NK-92 treated with Interleukin-12 subunit alpha and Interleukin-12 subunit beta, amount 100 ng/mL, for 24 hours (cell line): Measurements from ENCODE around the gene SLC17A9.
"Not testable (repeated sequence)": the region's sequence is repeated elsewhere in the genome, so short reads cannot be mapped to it uniquely, and the experiment has no call there.

Experiments used
- DNase-seq: peaks from one replicate; lab custom pipeline; 2025; lab: John Stamatoyannopoulos, UW

SLC17A9 gene

GRCh38 chr20:62957136-62958117, 4.9 kb downstream of the SLC17A9 start:
- DNase-seq: no peak

DNA sequence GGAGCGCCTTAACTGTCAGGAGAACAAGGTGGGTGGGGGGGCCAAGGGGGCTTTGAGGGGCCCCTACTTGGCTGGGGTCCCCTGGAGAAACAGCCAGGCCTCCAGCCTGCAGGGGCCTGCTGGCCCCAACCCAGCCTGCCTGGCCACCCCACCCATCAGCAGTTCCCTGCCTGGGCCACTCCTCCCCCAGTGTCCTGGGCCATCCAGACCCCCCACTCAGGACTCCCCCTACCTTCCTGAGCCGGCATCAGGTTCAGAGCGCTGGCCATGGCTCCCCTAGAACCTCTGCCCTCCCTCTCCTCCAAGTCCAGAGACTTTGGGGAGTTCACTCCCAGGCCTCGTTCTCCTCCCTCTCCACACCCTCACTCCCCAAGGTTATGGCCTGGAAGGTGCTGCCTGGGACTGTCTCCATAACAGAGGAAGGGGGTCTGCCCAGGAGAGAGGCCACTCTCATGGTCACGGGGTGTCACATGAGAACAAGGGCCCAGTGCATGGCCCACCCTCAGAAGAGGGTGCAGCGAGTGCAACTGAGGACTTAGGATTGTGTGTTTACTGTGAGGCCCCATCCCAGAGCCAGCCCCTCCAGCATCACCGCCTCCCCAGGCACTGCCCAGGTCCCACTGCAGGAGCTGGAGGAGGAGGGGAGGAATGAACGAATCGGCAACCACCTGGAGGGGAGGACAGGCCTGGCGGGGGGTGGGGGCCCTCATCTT, 6.0 kb downstream of the SLC17A9 start:
- DNase-seq: no peak

DNA sequence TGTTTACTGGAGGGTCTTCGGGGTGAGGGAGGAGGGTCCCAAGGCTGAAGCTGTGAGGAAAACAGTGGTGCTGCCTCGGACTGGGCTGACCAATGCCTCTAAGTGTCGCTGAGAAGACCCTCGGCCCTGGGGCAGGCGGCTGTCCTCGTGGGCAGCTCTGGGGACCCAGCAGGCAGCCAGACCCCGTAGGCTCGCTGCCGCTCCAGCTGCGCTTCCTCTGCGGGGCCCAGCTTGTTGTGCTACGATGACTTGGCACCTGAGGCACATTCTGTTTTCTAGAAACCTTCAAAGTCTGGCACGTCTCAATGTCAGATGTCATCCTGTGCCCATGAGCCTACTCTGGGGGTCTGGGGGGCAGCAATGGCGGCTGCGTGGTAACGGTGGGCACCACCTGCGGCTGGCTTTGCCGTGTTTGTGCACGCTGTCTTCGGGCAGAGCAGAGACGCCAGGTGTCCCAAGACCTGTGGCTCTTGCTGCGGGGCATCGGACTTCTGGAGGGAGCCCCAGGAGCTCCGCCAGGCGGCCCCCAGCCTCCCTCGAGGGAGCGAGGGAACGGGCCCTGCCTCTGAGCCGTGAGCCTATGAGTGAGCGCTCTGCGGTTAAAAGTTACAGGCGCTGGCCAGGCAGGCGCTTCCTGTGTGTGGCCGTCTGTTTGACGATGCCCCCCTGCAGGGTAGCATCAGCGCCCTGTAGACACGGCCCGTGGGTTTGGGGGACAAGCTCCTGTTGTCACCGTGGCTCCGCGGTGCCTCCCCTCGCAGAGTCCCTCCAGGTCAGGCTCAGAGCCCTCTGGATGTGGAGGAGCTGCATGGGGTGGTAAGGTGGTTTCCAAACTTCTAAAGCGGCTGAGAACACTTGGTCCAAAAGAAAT, 6.8 kb downstream of the SLC17A9 start:
- no peak for DNase-seq

DNA sequence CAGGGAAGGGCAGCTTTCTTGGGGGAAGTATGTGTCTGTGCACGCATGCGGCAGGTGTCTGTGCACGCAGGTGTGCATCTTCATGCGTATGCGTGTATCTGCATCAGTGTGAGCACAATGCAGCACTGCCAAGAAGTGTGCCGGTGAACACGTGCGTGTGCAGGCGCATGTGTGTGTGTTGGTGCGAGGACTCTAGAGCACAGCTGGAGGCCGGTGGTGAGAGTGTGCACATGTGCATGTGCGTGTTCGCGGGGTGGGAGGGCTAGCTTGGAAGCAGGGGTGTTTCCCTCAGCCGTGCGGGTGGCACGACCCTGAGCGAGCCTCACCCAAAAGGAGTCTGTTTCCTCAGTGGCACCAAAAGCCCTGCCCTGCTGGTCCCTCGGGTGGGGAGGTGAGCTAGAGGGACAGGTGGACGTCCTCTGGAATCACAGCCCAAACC, 7.5 kb downstream of the SLC17A9 start:
- DNase-seq: no peak

DNA sequence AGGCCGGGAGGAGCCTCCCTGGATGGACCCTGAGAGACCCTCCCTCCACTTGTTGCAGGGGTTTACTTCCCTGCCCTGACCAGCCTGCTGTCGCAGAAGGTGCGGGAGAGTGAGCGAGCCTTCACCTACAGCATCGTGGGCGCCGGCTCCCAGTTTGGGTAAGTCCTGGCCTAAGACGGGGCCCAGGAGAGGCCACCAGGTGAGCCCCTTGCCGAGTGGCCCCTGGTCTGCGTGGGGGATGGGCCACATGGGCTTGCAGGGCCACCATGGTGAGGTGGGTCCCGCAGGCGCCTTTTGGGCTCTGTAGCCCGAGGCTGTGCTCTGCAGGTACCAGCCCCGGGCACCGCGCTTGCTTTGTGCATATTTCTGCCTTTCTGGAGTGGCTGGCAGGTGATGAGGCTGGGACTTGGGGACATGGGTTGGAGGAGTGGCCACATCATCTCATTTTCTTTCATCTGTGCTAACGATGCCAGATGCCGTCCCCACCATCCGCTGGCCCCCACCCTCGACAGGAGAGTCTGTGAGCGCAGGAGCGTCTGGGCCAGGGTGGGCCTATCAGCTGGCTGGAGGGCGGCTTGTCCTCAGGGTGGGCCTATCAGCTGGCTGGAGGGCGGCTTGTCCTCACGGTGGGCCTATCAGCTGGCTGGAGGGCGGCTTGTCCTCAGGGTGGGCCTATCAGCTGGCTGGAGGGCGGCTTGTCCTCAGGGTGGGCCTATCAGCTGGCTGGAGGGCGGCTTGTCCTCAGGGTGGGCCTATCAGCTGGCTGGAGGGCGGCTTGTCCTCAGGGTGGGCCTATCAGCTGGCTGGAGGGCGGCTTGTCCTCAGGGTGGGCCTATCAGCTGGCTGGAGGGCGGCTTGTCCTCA, 8.2 kb downstream of the SLC17A9 start:
- not testable (repeated sequence) for DNase-seq

DNA sequence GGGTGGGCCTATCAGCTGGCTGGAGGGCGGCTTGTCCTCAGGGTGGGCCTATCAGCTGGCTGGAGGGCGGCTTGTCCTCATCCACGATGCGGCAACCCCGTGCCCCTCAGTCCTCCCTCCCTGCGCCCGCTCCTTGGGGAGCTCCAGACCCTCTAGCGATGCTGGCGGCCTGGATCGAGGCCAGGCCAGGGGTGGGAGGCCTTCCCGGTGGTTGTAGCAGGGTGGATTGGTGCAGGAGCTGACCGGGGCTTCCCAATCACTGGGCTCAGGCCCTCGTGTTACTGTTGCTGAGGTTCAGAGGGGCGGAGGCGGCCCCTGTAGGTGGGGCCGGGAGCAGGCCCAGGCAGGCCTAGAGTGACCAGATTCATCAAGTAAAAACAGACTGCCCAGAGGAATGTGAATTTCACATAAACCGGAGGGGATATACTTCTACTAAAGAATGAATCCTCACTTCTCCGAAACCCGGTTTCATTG, 8.8 kb downstream of the SLC17A9 start:
- DNase-seq: no peak

- DNase-seq: no peak
Observed at GRCh38 chr20:62961799-62962198, 9.3 kb downstream of the SLC17A9 start.

DNA sequence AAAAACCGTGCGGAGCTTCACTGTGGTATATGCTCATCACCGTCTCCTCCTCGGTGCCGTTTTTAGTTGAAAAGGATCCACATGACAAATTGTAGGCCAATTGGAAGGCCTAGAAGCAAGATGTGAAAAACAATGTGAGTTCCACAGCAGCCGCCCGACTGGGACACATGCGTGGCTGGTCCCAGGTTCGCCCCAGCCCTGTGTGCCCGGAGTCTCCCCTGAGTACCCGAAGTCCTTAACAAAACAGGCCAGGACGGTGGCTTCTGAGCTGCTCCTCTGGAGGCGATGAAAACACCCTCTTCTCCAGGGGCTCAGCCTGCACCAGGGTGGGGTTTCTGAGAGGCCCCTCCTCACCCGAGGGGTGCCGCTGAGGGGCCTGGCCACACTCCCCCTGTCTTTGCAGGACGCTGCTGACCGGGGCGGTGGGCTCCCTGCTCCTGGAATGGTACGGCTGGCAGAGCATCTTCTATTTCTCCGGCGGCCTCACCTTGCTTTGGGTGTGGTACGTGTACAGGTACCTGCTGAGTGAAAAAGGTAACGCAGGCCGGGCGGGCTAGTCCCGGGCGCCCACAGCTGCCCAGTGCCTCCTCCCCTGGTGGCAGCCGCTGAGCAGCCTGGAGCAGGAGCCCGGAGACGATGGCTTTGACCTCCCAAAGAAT, 9.8 kb downstream of the SLC17A9 start:
- no peak for DNase-seq

GRCh38 chr20:62962891-62963613, 10.5 kb downstream of the SLC17A9 start:
- DNase-seq: no peak

DNA sequence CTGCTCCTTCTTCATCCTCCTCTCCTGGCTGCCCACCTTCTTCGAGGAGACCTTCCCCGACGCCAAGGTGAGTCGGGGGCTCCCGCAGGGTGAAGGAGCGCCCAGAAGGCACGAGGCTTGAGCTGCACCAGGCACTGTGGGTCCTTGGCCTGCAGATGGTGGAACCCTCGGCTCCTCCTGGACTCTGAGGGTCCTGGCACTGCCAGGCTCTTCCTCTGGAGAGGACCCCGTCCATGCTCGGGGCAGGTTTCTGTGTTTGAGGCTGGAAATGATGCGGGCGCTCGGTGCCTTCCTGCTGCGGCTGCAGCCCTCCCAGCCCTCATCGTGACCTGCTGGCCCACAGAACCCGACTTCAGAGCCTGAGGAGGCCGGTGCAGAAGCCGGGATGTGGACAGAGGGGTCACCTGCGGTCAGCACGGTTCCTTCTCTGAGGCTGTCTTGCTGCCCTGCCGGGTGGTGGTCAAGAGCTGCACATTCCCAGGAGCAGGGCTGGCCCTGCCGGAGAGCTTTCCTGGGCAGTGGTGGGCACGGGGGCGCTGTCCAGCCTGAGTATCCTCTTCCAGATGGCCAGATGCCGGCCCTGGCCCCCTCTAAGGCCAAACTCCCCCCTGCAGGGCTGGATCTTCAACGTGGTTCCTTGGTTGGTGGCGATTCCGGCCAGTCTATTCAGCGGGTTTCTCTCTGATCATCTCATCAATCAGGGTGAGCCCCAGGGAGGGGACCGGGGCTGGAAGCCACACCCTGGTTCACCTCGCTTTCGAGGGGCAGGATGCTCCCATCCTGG, 11.3 kb downstream of the SLC17A9 start:
- DNase-seq: no peak

DNA sequence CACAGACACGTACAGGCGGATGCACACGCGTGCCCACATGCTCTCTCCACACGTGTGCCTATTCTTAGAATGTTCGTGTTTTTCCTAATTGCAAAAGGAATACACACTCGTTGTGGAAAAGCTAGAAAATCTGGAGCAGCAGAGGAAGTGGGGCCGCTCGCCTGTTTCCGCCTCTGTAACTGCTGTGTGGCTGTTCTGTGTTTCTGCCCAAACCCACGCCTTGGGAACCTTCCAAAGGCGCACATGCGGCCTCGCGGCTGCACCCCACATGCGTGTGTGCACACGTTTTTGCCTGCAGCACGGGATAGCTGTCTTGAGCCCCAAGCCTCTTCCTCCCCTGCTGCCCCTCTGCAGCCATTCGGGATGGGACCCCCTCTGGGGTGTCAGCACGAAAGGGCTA, 12.2 kb downstream of the SLC17A9 start:
- DNase-seq: no peak

- no peak for DNase-seq
Observed at GRCh38 chr20:62965363-62965771, 12.9 kb downstream of the SLC17A9 start.

- no peak for DNase-seq
Observed at GRCh38 chr20:62966212-62967148, 14.0 kb downstream of the SLC17A9 start.

GRCh38 chr20:62967149-62967501, 14.6 kb downstream of the SLC17A9 start:
- no peak for DNase-seq

GRCh38 chr20:62967628-62968351, 15.3 kb downstream of the SLC17A9 start:
- DNase-seq: no peak

DNA sequence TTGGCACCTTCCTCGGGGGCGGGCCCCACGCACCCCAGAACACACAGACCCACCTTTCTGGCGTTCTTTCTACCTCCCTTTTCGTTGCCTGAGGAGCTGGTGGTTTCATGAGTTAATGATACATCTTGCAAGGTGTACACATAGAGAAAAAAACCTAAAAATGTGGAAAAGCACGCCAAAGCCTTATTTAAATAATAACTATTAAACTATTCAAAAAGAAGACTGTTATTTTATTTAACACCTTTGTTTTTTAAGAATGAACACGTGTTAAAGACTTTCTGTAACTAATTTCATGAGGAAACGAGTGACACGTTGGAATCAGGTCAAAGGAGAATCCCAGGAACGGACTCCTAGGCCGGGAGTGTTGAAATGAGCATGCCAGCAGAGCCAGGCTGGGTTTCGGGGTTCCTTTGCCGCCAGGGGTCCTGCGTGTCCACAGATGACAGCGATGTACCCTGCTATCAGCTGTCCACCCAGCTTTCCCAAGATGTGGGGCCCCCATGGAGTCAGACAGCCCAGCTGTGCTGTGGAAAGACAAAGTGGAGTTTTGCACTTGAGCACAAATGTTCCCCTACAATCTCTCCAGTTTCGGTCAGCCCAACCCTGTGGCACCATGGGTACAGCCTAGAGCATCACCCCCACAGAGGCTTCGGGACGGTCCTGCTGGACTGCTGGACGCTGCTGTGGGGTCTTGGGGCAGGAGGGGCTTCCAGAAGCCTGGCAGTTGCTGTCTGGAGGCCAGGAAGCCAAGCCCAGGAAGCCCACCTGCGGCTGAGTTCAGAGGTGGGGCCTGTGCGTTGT, 16.1 kb downstream of the SLC17A9 start:
- DNase-seq: no peak
